PC-9 (cell line): ENCODE data around the gene SUCLA2. TPM values are rescaled to one million over a fixed set of nuclear protein-coding genes. Genes with fewer than 3 reads are reported as not detected.

Source experiments
- BruUV-seq: library from RNA; stranded (reverse); fragments of 400-500 nt; replicated peaks from 2 replicates; lab custom pipeline; 2021; lab: Mats Ljungman, UMichigan
- CTCF ChIA-PET: fragments of 300-600 bp; sonication (Branson Sonifier 250); formaldehyde crosslinking; loops from one replicate; lab custom pipeline; 2022; ENCODE audit warnings: antibody characterized with exemption; lab: Charles Lee
- POLR2A ChIA-PET: fragments of 300-600 bp; sonication (Branson Sonifier 250); formaldehyde crosslinking; loops from one replicate; lab custom pipeline; 2022; ENCODE audit warnings: antibody characterized with exemption; ENCODE audit not compliant: unreplicated experiment; lab: Charles Lee
- DNase-seq, 2 experiments: peaks; one replicate each; pipeline versions ENCODE4 v3.0.0 to v3.0.0-alpha.2; 2015 to 2022; ENCODE audit warnings: mixed read lengths in 1 of 2
- H2AFZ ChIP-seq: fragments of 200-600 bp; sonication (generic); 2 replicates; pipeline ENCODE4 v1.8.1; 2017; ENCODE audit warnings: antibody characterized with exemption
- H3F3A ChIP-seq: fragments of 200-600 bp; sonication (generic); 2 replicates; pipeline ENCODE4 v1.8.1; 2017; ENCODE audit warnings: antibody characterized with exemption, mild to moderate bottlenecking, low read depth; ENCODE audit not compliant: insufficient read depth
- H3K27ac ChIP-seq: fragments of 200-600 bp; sonication (generic); 2 replicates; pipeline ENCODE4 v1.6.1; 2016; ENCODE audit warnings: mixed run types
- H3K27me3 ChIP-seq: fragments of 200-600 bp; sonication (generic); 2 replicates; pipeline ENCODE4 v1.6.1; 2016; ENCODE audit warnings: low read depth, mixed run types; ENCODE audit not compliant: insufficient read depth
- H3K36me3 ChIP-seq: fragments of 200-600 bp; sonication (generic); 2 replicates; pipeline ENCODE4 v1.6.1; 2016; ENCODE audit warnings: low read depth, mixed run types
- H3K4me1 ChIP-seq: fragments of 200-600 bp; sonication (generic); replicated peaks from 2 replicates; pipeline ENCODE4 v1.6.1; 2016; ENCODE audit warnings: mixed run types; ENCODE audit not compliant: insufficient read depth
- H3K4me2 ChIP-seq: fragments of 200-600 bp; sonication (generic); 2 replicates; pipeline ENCODE4 v1.6.1; 2017; ENCODE audit warnings: mixed run types
- H3K4me3 ChIP-seq: fragments of 200-600 bp; sonication (generic); 2 replicates; pipeline ENCODE4 v1.6.1; 2016; ENCODE audit warnings: mixed run types
- H3K79me2 ChIP-seq: fragments of 200-600 bp; sonication (generic); 2 replicates; pipeline ENCODE4 v1.6.1; 2017; ENCODE audit warnings: low read depth, mixed run types
- H3K9me2 ChIP-seq: fragments of 200-600 bp; sonication (generic); 2 replicates; pipeline ENCODE4 v1.8.1; 2017; ENCODE audit warnings: mild to moderate bottlenecking; ENCODE audit not compliant: insufficient read depth
- H3K9me3 ChIP-seq: fragments of 200-600 bp; sonication (generic); 2 replicates; pipeline ENCODE4 v1.8.1; 2016; ENCODE audit warnings: low read depth; ENCODE audit not compliant: insufficient read depth
- H4K20me1 ChIP-seq: fragments of 200-600 bp; sonication (generic); 2 replicates; pipeline ENCODE4 v1.8.1; 2017; ENCODE audit not compliant: insufficient read depth
- CTCF ChIP-seq: fragments of 200-600 bp; sonication (generic); conservative IDR thresholded peaks from 2 replicates; pipeline ENCODE4 v1.6.1; 2017; ENCODE audit warnings: mixed run types, antibody characterized with exemption, mild to moderate bottlenecking, moderate library complexity
- EZH2 ChIP-seq: fragments of 200-600 bp; sonication (generic); IDR thresholded peaks from 2 replicates; pipeline ENCODE4 v1.8.0; 2017; ENCODE audit warnings: antibody characterized with exemption, low read depth
- intact Hi-C: fragments of 100-400 bp; cut with micrococcal nuclease; formaldehyde crosslinking; loops from one replicate; pipeline ENCODE4 v1.10.0; 2022; ENCODE audit not compliant: unreplicated experiment
- total RNA-seq: library from RNA; stranded (reverse); gene quantifications from 2 replicates; pipeline ENCODE4 v1.2.3, GENCODE V29; 2021

The SUCLA2 gene
- total RNA-seq, 1 experiment from 2014 or later = 44.8 TPM

DNA sequence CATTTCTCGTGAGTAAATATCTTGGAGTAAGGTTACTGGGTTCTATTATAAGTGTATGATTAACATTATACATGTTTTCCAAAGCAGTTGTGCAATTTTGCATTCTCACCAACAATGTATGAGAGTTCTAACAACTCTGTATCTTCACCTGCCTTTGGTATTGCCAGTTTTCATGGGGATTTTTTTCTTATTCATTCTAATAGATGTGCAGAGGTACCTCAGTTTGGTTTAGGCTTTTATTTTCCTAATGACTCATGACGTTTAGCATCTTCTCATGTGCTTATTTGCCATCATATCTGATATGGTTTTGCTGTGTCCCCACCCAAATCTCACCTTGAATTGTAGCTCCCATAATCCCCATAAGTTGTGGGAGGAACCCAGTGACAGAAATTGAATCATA is 28.8 kb upstream of the SUCLA2 start:
- H3K27ac ChIP-seq = no peak overlapping the region
- no TSS peak for BruUV-seq
- H3K4me3 ChIP-seq = no peak overlapping the region
- ChIA-PET POLR2A (no interaction called here), CTCF (no interaction called here)
- H4K20me1 ChIP-seq = no peaks in the 10 kb centered on the region
- H3K4me1 ChIP-seq = peaks cover 15% of the 10 kb centered on the region
- H2AFZ ChIP-seq = no peak overlapping the region
- H3K9me2 ChIP-seq = no peaks in the 10 kb centered on the region; the same call in 1 of the 2 replicates
- H3K4me2 ChIP-seq = no peak overlapping the region
- no peaks in the 10 kb centered on the region for H3K27me3 ChIP-seq
- no peaks in the 10 kb centered on the region for H3K79me2 ChIP-seq
- H3K9me3 ChIP-seq = peaks cover 16% of the 10 kb centered on the region; the same call in 1 of the 2 replicates
- intact Hi-C loops = no loop called here
- no peak for DNase-seq
- TF ChIP-seq EZH2 (no peak), CTCF (no peak)
- peaks cover 5% of the 10 kb centered on the region; the same call in 1 of the 2 replicates for H3F3A ChIP-seq
- no peaks in the 10 kb centered on the region; the same call in 1 of the 2 replicates for H3K36me3 ChIP-seq

- TF ChIP-seq CTCF = no peak
- TF ChIP-seq EZH2 = no peak
- no peaks in the 10 kb centered on the region; the same call in 1 of the 2 replicates for H3K36me3 ChIP-seq
- DNase-seq = peak in 1 of 2 experiments; percentile 86
- H3K4me3 ChIP-seq = no peak overlapping the region
- intact Hi-C loops = no loop called here
- no TSS peak for BruUV-seq
- H3F3A ChIP-seq = peaks cover 5% of the 10 kb centered on the region; the same call in 1 of the 2 replicates
- no peaks in the 10 kb centered on the region; the same call in 1 of the 2 replicates for H3K9me2 ChIP-seq
- H3K79me2 ChIP-seq = no peaks in the 10 kb centered on the region
- no peaks in the 10 kb centered on the region for H3K27me3 ChIP-seq
- H3K4me1 ChIP-seq = peaks cover 15% of the 10 kb centered on the region
- H4K20me1 ChIP-seq = no peaks in the 10 kb centered on the region
- ChIA-PET POLR2A (interaction anchor here (0.6 kb wide), 1 partner anchor 416 kb away, joined by 3 read pairs; no protein-coding TSS in a partner anchor), CTCF (no interaction called here)
- peaks cover 15% of the 10 kb centered on the region; the same call in 1 of the 2 replicates for H3K9me3 ChIP-seq
- H3K27ac ChIP-seq = 0 out of 2 replicates have a peak overlapping the region, but pooled peaks have one; percentile 28
- H2AFZ ChIP-seq = no peak overlapping the region; the same call in 1 of the 2 replicates
- H3K4me2 ChIP-seq = peak overlapping the region; percentile 52
Measured at GRCh38 chr13:48028066-48028465, 27.0 kb upstream of the SUCLA2 start.

DNA sequence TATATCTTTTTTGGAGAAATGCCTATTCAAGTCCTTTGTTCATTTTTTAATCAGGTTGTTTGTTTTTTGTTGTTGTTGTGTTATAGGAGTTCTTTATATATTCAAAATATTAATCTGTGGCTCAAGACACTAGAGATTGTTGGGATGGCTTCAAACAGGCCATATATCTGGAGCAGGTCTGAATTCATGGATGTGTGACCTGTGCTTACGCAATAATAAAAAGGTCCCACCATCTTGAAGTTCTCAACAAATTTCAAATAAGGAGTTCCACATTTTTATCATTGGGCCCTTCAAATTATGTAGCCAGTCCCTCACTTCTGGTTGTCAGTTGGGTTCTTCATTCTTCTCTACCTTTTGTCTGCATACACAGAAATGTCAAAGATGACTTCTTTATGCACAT is 18.7 kb upstream of the SUCLA2 start:
- intact Hi-C loops = no loop called here
- Histone ChIP-seq H2AFZ (no peak overlapping the region), H3K4me3 (no peak overlapping the region), H3K79me2 (no peaks in the 10 kb centered on the region), H3F3A (no peaks in the 10 kb centered on the region), H3K9me3 (no peaks in the 10 kb centered on the region), H3K27me3 (no peaks in the 10 kb centered on the region), H3K4me2 (no peak overlapping the region), H3K27ac (no peak overlapping the region), H3K9me2 (no peaks in the 10 kb centered on the region), H4K20me1 (no peaks in the 10 kb centered on the region), H3K4me1 (no peaks in the 10 kb centered on the region), H3K36me3 (no peaks in the 10 kb centered on the region)
- TF ChIP-seq EZH2 (no peak), CTCF (no peak)
- no TSS peak for BruUV-seq
- ChIA-PET POLR2A (no interaction called here), CTCF (no interaction called here)
- DNase-seq = no peak
